Epithelial cell of prostate (primary cell): ENCODE results near the gene WDR82.

Source experiments
- DNase-seq: peaks from one replicate; pipeline ENCODE4 v3.0.0-alpha.2; 2011; ENCODE audit warnings: low read depth, low spot score
- H3K27ac ChIP-seq: fragments of 450-650 bp; 2 replicates; pipeline ENCODE4 v1.5.1; 2017; ENCODE audit warnings: mild to moderate bottlenecking

Gene WDR82

GRCh38 chr3:52262447-52262846, 16.0 kb downstream of the WDR82 start:
- DNase-seq, result no peak
- no peak overlapping the region for H3K27ac ChIP-seq

DNA sequence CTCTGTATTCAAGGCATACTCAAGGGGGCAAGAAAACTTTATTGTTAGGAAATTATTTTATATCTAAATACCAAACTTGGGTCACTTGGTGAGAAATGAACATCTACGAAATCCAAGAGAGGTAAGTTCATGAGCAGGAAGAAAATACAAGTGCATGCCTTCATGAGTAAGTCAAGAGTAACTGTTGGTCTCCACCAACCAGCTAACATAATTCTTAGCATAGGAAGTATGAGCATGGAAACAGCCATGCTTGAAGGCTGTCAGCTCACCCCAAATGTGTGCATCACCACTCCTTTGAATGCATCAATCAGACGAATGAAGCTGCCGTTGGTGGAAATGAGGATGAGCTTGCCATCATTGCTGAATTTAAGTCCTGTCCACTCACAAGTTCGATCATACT, 19.0 kb downstream of the WDR82 start:
- H3K27ac ChIP-seq, result peak overlapping the region; percentile 14
- no peak for DNase-seq

GRCh38 chr3:52259035-52259434, 19.4 kb downstream of the WDR82 start:
- no peak for DNase-seq
- peak overlapping the region; percentile 14 for H3K27ac ChIP-seq

- no peak for DNase-seq
- no peak overlapping the region for H3K27ac ChIP-seq
Measured at GRCh38 chr3:52257911-52258310, 20.5 kb downstream of the WDR82 start.

DNA sequence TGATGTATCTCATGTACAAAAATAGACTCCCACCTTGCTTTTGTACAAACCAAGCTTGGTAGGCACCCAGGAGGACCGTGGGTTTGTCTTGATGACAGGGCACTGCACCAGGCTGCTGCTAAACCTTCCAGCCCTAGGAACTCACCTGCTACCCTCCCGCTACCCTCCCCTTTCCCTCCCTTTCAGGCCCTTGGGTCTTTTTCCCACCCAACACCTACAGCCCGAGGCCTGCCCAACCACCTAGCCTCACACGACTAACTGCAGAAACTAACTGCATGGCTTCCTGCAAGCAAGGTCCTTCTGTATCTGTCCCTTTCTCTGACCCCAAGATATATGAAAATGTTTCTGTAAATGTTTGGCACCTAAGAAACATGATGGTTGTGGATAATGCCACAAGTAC, 21.8 kb downstream of the WDR82 start:
- no peak for DNase-seq
- H3K27ac ChIP-seq, result no peak overlapping the region

- no peak overlapping the region for H3K27ac ChIP-seq
- no peak for DNase-seq
Measured at GRCh38 chr3:52256159-52256558, 22.3 kb downstream of the WDR82 start.

GRCh38 chr3:52254608-52255007, 23.8 kb downstream of the WDR82 start:
- DNase-seq, result no peak
- H3K27ac ChIP-seq, result peak overlapping the region; percentile 70

GRCh38 chr3:52253314-52254304, 24.8 kb downstream of the WDR82 start:
- no peak for DNase-seq
- H3K27ac ChIP-seq, result peak overlapping the region; percentile 70

DNA sequence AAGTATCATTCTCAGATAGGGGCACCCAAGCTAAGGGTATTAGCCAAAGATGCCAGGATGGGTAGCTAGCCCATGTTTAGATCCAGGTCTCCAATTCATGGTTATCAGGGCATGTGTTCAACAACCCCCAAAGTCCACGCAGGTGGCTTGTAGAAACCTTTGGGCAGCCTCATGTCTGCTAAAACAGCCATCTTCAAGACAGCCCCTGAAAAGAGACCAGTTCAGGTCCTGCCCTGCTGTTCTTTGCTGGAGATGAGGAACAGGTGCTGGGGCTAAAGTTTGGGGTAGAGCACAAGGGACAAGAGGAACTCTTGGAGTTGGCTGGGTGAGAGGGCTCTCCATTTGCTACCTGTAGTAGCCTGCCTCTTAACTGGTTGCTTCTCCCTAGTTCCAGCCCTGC, 28.3 kb downstream of the WDR82 start:
- H3K27ac ChIP-seq, result peak overlapping the region; percentile 5
- DNase-seq, result no peak

DNA sequence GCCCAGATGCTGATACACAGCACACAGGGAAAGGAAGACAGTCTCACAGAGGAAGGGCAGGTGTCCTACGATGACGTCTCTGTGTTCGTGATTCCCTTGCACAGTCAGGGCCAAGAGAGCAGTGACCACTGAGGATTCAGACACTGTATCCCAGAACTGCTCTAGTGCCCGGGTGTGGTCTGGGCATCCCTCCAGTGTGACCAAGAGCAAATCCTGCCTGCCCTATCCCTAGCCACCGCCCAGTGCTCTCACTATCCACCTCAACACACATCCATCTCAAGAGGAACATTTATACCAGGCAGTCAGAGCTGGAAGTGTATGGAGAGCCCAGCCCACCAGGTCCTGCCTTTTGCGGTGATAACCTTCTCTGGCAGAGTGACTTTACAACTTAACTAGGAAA, 28.8 kb downstream of the WDR82 start:
- no peak for DNase-seq
- no peak overlapping the region for H3K27ac ChIP-seq

- no peak for DNase-seq
- no peak overlapping the region for H3K27ac ChIP-seq
Measured at GRCh38 chr3:52248816-52249547, 29.5 kb downstream of the WDR82 start.

- no peak for DNase-seq
- H3K27ac ChIP-seq, result no peak overlapping the region
Measured at GRCh38 chr3:52248165-52248541, 30.3 kb downstream of the WDR82 start.

DNA sequence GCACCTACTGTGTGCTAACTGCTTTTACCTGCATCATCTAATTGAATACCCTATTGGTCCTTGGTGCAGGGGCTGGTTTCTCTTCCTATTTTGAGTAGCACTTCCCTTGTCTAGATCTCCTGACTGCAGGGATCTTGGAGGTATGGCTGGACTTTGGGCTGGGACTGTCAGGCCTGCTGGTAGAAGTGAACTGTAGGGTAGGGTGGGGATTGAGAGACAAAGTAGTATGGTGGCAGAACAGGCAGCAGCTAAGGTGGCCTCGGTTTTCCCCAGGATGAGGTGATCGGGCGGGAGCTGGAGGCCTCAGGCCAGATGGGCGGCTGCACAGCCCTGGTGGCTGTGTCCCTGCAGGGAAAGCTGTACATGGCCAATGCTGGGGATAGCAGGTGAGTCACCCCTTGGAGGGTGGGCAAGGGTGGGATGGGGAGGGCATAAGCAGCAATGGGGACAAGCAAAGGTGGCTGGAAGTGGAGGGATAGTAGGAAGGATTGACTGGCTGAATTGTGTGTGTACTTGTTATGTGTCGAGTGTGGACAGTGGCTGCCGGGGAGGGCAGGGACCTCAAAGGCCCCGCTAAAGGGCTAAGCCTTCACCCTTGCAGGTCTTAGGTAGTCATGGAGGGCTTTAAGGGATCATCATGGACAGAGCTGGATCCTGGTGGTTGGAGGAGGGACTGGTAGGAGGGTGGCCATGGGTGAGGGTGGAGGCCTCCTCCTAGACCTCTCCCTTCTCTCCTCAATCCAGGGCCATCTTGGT, 30.9 kb downstream of the WDR82 start:
- H3K27ac ChIP-seq, result no peak overlapping the region
- no peak for DNase-seq

- H3K27ac ChIP-seq, result no peak overlapping the region
- no peak for DNase-seq
Measured at GRCh38 chr3:52246728-52247408, 31.6 kb downstream of the WDR82 start.

DNA sequence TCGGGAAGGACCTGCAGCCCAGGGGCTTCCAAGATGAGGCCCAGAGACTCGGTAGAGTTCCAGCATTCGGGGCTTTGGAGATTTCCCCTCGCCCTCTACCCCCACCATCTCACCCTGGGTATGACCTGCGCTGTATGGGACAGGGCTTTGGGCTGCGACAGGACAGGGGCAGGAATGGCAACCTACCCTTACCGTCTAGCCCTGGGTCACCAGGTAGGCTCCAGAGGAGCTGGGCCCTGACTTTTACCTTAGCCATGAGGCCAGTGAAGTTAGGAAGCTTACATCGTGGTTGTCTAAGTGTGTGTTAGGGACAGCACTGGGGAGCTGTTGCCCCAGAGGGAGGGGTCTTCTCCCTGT, 32.2 kb downstream of the WDR82 start:
- peak overlapping the region; percentile 67 for H3K27ac ChIP-seq
- DNase-seq, result no peak

DNA sequence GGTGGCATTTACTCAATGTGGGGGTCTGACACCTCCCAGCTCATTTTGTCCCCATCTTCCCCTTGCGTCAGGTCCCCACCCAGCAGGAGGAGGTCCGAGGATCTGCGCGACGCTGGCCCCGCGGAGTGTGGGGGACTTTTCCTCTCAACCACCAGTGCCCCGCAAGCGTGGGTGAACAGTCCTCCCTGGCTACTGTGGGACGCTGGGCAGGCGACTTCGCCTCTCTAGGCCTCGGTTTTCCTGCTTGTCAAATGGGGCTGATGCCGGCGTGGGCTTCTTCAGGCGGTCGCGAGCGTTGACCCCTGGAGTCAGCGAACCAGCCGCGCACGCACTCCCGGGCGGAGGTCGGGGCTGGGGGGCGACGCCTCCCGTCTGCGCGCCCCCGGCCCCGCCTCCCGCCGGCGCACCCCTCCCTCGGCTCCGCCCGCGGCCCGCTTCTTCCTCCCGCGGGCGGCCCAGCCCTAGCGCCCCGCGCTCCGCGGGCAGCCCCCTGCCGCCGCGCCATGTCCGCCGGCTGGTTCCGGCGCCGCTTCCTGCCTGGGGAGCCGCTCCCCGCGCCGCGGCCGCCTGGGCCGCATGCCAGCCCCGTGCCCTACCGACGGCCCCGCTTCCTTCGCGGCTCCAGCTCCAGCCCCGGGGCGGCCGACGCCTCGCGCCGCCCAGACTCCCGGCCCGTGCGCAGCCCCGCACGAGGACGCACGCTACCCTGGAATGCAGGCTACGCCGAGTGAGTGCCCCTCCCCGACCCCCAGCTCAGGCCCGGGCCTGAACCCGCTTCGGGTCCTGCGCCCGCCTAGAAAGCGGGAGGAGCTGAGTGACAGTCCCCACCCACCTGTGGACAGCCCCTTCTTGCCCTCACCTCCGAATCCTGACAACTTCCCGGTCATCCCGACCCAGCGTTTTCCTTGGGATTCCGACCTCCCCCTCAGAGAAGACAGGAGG, 32.9 kb downstream of the WDR82 start, which contains the start of gene PPM1M:
PPM1M (plus strand) TSS at position 438 of the 942 bp plus-strand sequence; CDS start at position 504, 66 bp downstream.
- DNase-seq, result no peak
- peak within 1 kb of the TSS; percentile 67 for H3K27ac ChIP-seq

DNA sequence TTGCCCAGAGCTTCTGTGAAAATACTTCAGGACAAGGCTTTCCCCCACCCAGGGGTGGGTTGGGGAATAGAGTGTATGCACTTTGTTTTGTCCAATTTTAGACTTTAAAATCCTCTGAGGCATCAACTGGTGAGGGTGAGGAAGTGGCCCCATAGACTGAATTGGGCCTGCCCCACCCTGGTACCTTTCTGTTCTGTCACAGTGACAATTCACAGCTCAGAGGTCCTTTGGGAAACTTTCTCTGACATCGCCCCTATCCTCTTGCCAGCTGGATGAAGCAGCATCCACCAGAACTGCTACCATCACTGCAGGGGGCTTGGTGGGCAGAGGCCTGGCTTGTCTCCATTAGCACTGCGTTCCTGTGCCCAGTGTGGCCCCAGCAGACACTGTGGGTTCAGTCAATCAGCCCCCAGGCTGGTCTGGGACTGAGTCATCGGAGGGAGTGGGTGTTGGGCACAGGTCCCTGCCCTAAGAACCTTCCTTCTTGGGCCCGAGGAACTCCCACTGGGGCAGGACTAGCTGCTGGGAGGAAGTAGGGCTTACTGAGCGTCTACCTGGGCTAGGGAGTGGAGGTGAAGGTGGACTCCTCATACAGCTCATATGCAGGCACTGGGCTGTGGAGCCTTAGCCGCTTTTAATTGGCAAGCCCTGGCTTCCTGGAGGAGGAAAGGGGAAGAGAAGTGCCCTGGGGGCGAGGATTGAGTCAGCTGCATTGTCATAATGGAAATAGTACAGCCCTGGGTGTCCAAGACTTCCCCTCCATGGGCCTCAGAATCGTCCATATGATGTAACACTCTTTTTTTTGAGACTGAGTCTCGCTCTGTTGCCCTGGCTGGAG, 34.4 kb downstream of the WDR82 start:
- no peak for DNase-seq
- H3K27ac ChIP-seq, result peak overlapping the region; percentile 67

DNA sequence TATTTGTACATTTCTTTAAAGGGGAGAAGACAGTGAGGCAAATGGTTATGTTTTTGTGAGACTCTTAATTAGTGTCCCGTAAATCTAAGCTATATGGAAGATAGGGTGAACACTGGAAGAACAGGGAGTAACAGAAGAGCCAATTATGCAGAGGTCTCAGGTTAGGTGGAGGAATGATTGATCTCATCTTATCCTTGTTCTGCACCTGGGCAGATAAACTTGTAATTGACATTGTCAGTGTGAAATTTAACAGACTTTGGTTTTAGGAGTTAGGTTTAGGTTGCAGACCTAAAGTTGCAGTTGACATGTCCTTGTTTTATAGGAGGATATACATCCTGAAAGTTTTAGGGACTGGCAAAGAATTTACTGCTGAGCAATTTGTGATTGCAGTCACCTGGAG, 36.4 kb downstream of the WDR82 start:
- no peak for DNase-seq
- no peak overlapping the region for H3K27ac ChIP-seq
